HepG2 (cell line): ENCODE data around the gene PIGN. TPM values are rescaled to one million over a fixed set of nuclear protein-coding genes. Genes with fewer than 3 reads are reported as not detected.
A peak's percentile ranks its signal among the peaks of the same experiment; 100 is the strongest.

Experiments
- ATF1 ChIP-seq: IDR thresholded peaks from 2 replicates; pipeline ENCODE4 v1.6.1; 2016; ENCODE audit warnings: mild to moderate bottlenecking, control low read depth
- ESRRA ChIP-seq: sonication (generic); formaldehyde crosslinking; IDR thresholded peaks from 2 replicates; pipeline ENCODE4 v1.5.1; 2020; ENCODE audit warnings: mild to moderate bottlenecking, low read depth, missing genetic modification reagents
- FOXA1 ChIP-seq, 2 experiments: fragments of 450-650 bp in 1 of 2; sonication (generic) in 1 of 2; formaldehyde crosslinking in 1 of 2; IDR thresholded peaks; 2 replicates each; pipeline versions ENCODE4 v1.4.0 to v1.6.1; 2016 to 2020; ENCODE audit warnings: missing genetic modification reagents in 1 of 2
- HOXA5 ChIP-seq: sonication (generic); formaldehyde crosslinking; IDR thresholded peaks from 2 replicates; pipeline ENCODE4 v1.4.0; 2020; ENCODE audit warnings: missing genetic modification reagents
- KLF16 ChIP-seq, 2 experiments: sonication (generic) in 1 of 2; formaldehyde crosslinking in 1 of 2; IDR thresholded peaks; 2 replicates each; pipeline versions ENCODE4 v1.6.1 to v1.8.0; 2016 to 2023; ENCODE audit warnings: missing genetic modification reagents in 2 of 2, missing compliant biosample characterization in 1 of 2
- MXD4 ChIP-seq: IDR thresholded peaks from 2 replicates; pipeline ENCODE4 v1.6.1; 2016; ENCODE audit warnings: mild to moderate bottlenecking, missing biosample characterization, missing genetic modification reagents
- PAX8 ChIP-seq: sonication (generic); formaldehyde crosslinking; IDR thresholded peaks from 2 replicates; pipeline ENCODE4 v1.8.0; 2022; ENCODE audit warnings: mild to moderate bottlenecking, missing genetic modification reagents, borderline replicate concordance
- PLRG1 ChIP-seq: fragments of 450-650 bp; conservative IDR thresholded peaks from 2 replicates; pipeline ENCODE4 v1.6.1; 2016
- SMAD9 ChIP-seq: sonication (generic); formaldehyde crosslinking; IDR thresholded peaks from 2 replicates; pipeline ENCODE4 v1.5.1; 2020; ENCODE audit warnings: mild to moderate bottlenecking, missing genetic modification reagents
- SOX5 ChIP-seq: IDR thresholded peaks from 2 replicates; pipeline ENCODE4 v1.6.1; 2016; ENCODE audit warnings: borderline replicate concordance
- SYNCRIP ChIP-seq: fragments of 200-400 bp; formaldehyde crosslinking; IDR thresholded peaks from 2 replicates; pipeline ENCODE4 v1.6.1; 2018; ENCODE audit warnings: mild to moderate bottlenecking, low read depth, low read length; ENCODE audit not compliant: insufficient read depth
- TFDP1 ChIP-seq: IDR thresholded peaks from 2 replicates; pipeline ENCODE4 v1.6.1; 2016; ENCODE audit warnings: missing compliant biosample characterization, missing genetic modification reagents, borderline replicate concordance
- TP53 ChIP-seq: sonication (generic); formaldehyde crosslinking; conservative IDR thresholded peaks from 2 replicates; pipeline ENCODE4 v1.4.0; 2020; ENCODE audit warnings: missing genetic modification reagents
- U2AF1 ChIP-seq: fragments of 200-400 bp; formaldehyde crosslinking; optimal IDR thresholded peaks from 2 replicates; pipeline ENCODE3; 2017; ENCODE audit warnings: mild to moderate bottlenecking, low read depth, low read length
- ZNF10 ChIP-seq: sonication (generic); formaldehyde crosslinking; IDR thresholded peaks from 2 replicates; pipeline ENCODE4 v1.4.0; 2020; ENCODE audit warnings: mild to moderate bottlenecking, low read depth, missing genetic modification reagents, borderline replicate concordance
- polyA plus RNA-seq, 8 experiments: library from polyadenylated mRNA; depleted of rRNA in 3 of 8; stranded (reverse) in 7 of 8; unstranded in 1 of 8; fragments of >200 nt; fragmentation: Illumina TruSeq in 4 of 8; extraction: Trizol in 4 of 8; gene quantifications; 2 replicates each; pipeline versions ENCODE4 v1.2.1 to v1.2.3, GENCODE V29; 2011 to 2016; ENCODE audit warnings: low read depth in 4 of 8, missing spikeins in 1 of 8, mixed read lengths in 1 of 8; ENCODE audit not compliant: insufficient read depth in 1 of 8
- total RNA-seq, 5 experiments: library from RNA; depleted of rRNA; stranded (reverse); fragments of >200 nt; fragmentation: Illumina TruSeq; extraction: Trizol; gene quantifications; 2 replicates each; pipeline ENCODE4 v1.2.3, GENCODE V29; 2016; ENCODE audit warnings: low read depth in 1 of 5
- TF ChIP-seq, protein P1 (sequence below): sonication (generic); formaldehyde crosslinking; IDR thresholded peaks from 2 replicates; pipeline ENCODE4 v1.4.0; 2020; ENCODE audit warnings: missing genetic modification reagents, borderline replicate concordance
- TF ChIP-seq, protein P2 (sequence below): sonication (generic); formaldehyde crosslinking; conservative IDR thresholded peaks from 2 replicates; pipeline ENCODE4 v1.8.0; 2022; ENCODE audit warnings: mild to moderate bottlenecking, moderate library complexity, missing genetic modification reagents
- TF ChIP-seq, protein P3 (sequence below): sonication (generic); formaldehyde crosslinking; IDR thresholded peaks from 2 replicates; pipeline ENCODE4 v1.4.0; 2020; ENCODE audit warnings: mild to moderate bottlenecking, missing genetic modification reagents
- TF ChIP-seq, protein P4 (sequence below): sonication (generic); formaldehyde crosslinking; IDR thresholded peaks from 2 replicates; pipeline ENCODE4 v1.8.0; 2022; ENCODE audit warnings: low read depth, missing genetic modification reagents
- TF ChIP-seq, protein P5 (sequence below): sonication (generic); formaldehyde crosslinking; IDR thresholded peaks from 2 replicates; pipeline ENCODE4 v1.8.0; 2023; ENCODE audit warnings: mild to moderate bottlenecking, missing genetic modification reagents

PIGN gene
- total and polyA plus RNA-seq, 2 of the 13 experiments (the other 11 are each of a cell fraction or from before 2014, with no cell fraction given), result 15.5 to 33.6 TPM

DNA sequence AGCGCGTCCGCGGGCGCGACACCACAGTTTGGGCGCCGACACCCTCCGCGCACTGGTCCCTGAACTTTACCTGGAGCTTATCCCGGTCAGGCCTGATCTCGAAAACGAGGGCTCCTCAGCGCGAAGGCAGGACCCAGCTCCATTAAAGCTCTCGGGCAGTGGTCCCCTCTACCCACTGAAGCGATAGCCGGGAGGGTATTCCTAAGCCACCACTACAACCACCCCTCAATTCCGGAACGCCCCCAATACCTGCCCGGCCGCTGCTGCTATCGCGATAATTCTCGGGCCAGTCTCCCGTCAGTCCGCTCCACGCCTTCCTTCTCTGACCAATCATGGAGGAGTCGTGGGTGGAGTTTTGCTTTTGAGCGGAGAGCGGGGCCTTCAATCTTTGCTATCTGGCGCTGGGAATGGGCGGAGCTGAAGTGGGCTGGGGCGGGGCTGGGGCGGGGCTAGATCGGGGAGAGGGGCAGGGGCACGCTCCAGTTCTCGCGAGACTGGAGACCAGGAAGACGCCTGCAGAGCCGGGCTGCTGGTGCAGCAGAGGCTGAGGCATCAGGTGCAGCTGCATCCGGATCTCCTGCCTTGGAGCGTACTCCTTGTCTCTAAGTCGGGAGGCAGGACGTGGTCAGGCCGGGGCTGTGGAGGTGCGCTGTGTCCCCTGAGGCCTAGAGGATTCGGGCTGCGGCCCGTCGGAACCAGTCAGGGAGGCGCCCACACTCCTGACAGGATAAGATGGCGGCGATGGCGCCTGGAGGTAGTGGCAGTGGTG, at the start of gene PIGN, which contains the start of gene RELCH (continued):
- no peak for TF ChIP-seq SYNCRIP
- TF ChIP-seq KLF16 (CRISPR knock-in tag; IDR thresholded peaks at IDR 0.05), result peak in 1 of 2 experiments; percentile 44; a peak in 1 of 4 replicates
- no peak; the same call in 1 of the 2 replicates for TF ChIP-seq PAX8 (CRISPR knock-in tag)
- no peak for TF ChIP-seq FOXA1 (IDR thresholded peaks at IDR 0.05)
- TF ChIP-seq FOXA1 (CRISPR knock-in tag; IDR thresholded peaks at IDR 0.05), result no peak
- peak; percentile 71; the same call in 1 of the 2 replicates for TF ChIP-seq HOXA5 (CRISPR knock-in tag)
- TF ChIP-seq, protein P1, sequence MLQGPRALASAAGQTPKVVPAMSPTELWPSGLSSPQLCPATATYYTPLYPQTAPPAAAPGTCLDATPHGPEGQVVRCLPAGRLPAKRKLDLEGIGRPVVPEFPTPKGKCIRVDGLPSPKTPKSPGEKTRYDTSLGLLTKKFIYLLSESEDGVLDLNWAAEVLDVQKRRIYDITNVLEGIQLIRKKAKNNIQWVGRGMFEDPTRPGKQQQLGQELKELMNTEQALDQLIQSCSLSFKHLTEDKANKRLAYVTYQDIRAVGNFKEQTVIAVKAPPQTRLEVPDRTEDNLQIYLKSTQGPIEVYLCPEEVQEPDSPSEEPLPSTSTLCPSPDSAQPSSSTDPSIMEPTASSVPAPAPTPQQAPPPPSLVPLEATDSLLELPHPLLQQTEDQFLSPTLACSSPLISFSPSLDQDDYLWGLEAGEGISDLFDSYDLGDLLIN (CRISPR knock-in tag), result peak; percentile 71; the same call in 1 of the 2 replicates
- no peak for TF ChIP-seq ZNF10 (CRISPR knock-in tag)
- TF ChIP-seq SOX5 (CRISPR knock-in tag), result no peak
- TF ChIP-seq, protein P2, sequence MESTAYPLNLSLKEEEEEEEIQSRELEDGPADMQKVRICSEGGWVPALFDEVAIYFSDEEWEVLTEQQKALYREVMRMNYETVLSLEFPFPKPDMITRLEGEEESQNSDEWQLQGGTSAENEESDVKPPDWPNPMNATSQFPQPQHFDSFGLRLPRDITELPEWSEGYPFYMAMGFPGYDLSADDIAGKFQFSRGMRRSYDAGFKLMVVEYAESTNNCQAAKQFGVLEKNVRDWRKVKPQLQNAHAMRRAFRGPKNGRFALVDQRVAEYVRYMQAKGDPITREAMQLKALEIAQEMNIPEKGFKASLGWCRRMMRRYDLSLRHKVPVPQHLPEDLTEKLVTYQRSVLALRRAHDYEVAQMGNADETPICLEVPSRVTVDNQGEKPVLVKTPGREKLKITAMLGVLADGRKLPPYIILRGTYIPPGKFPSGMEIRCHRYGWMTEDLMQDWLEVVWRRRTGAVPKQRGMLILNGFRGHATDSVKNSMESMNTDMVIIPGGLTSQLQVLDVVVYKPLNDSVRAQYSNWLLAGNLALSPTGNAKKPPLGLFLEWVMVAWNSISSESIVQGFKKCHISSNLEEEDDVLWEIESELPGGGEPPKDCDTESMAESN (CRISPR knock-in tag), result peak; percentile 75
- TF ChIP-seq U2AF1, result peak; percentile 13
- TF ChIP-seq, protein P3, sequence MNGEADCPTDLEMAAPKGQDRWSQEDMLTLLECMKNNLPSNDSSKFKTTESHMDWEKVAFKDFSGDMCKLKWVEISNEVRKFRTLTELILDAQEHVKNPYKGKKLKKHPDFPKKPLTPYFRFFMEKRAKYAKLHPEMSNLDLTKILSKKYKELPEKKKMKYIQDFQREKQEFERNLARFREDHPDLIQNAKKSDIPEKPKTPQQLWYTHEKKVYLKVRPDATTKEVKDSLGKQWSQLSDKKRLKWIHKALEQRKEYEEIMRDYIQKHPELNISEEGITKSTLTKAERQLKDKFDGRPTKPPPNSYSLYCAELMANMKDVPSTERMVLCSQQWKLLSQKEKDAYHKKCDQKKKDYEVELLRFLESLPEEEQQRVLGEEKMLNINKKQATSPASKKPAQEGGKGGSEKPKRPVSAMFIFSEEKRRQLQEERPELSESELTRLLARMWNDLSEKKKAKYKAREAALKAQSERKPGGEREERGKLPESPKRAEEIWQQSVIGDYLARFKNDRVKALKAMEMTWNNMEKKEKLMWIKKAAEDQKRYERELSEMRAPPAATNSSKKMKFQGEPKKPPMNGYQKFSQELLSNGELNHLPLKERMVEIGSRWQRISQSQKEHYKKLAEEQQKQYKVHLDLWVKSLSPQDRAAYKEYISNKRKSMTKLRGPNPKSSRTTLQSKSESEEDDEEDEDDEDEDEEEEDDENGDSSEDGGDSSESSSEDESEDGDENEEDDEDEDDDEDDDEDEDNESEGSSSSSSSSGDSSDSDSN (CRISPR knock-in tag), result 0 out of 2 replicates have a peak, but pooled peaks have one; percentile 0
- TF ChIP-seq MXD4 (CRISPR knock-in tag), result no peak; the same call in 1 of the 2 replicates
- TF ChIP-seq TP53 (CRISPR knock-in tag), result no peak; the same call in 1 of the 2 replicates
- TF ChIP-seq TFDP1, result peak; percentile 73; the same call in 1 of the 2 replicates
- TF ChIP-seq, protein P4, sequence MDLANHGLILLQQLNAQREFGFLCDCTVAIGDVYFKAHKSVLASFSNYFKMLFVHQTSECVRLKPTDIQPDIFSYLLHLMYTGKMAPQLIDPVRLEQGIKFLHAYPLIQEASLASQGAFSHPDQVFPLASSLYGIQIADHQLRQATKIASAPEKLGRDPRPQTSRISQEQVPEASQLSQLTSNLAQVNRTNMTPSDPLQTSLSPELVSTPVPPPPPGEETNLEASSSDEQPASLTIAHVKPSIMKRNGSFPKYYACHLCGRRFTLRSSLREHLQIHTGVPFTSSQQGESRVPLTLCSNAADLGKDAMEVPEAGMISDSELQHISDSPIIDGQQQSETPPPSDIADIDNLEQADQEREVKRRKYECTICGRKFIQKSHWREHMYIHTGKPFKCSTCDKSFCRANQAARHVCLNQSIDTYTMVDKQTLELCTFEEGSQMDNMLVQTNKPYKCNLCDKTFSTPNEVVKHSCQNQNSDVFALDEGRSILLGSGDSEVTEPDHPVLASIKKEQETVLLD (CRISPR knock-in tag), result no peak
- TF ChIP-seq, protein P5, sequence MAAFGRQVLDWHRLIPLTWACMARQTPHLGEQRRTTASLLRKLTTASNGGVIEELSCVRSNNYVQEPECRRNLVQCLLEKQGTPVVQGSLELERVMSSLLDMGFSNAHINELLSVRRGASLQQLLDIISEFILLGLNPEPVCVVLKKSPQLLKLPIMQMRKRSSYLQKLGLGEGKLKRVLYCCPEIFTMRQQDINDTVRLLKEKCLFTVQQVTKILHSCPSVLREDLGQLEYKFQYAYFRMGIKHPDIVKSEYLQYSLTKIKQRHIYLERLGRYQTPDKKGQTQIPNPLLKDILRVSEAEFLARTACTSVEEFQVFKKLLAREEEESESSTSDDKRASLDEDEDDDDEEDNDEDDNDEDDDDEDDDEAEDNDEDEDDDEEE (CRISPR knock-in tag), result no peak
- no peak for TF ChIP-seq SMAD9 (CRISPR knock-in tag)
- TF ChIP-seq ESRRA (CRISPR knock-in tag), result no peak
- no peak for TF ChIP-seq PLRG1
- TF ChIP-seq ATF1, result no peak
